HG02610 (cell line): ENCODE results near the gene GJA8.
"Not testable (repeated sequence)": the region's sequence is repeated elsewhere in the genome, so short reads cannot be mapped to it uniquely, and the experiment has no call there.

Experiments
- ATAC-seq: cut with Tn5 transposase; IDR thresholded peaks from one replicate; pipeline ENCODE4 v1.9.1; 2021; ENCODE audit warnings: mild to moderate bottlenecking, moderate library complexity; ENCODE audit not compliant: unreplicated experiment

Gene GJA8

DNA sequence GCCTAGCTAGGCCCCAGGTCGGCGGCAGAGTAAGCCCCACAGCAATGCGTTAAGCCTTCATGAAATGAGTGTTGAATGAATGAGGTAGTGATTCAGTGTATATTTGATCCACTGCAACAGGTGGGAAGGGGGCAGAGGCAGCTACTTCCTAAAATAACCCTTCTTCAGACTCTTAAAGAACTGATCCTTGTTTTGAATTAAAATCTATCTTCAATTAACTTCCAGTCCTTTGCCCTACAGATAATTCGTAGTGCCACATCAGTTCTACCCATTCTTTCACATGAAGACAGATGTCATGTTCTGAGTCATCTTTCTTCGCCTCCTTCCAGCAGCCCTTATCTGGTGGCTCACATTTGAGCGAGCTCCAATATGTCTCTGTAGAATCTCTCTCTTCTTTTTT, 24.6 kb downstream of the GJA8 start:
- not testable (repeated sequence) for ATAC-seq

DNA sequence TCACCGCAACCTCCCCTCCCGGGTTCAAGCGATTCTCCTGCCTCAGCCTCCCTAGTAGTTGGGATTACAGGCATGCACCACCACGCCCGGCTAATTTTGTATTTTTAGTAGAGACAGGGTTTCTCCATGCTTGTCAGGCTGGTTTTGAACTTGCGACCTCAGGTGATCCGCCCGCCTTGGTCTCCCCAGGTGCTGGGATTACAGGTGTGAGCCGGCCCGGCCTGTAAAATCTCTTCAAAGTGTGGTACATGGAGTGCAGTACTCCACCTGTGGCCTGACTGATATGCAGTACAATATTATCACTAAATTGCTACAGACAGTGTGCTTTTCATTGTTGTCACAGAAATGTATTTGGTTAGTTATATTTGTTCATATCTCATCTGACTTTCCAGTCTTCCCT, 25.1 kb downstream of the GJA8 start:
- ATAC-seq = not testable (repeated sequence)

DNA sequence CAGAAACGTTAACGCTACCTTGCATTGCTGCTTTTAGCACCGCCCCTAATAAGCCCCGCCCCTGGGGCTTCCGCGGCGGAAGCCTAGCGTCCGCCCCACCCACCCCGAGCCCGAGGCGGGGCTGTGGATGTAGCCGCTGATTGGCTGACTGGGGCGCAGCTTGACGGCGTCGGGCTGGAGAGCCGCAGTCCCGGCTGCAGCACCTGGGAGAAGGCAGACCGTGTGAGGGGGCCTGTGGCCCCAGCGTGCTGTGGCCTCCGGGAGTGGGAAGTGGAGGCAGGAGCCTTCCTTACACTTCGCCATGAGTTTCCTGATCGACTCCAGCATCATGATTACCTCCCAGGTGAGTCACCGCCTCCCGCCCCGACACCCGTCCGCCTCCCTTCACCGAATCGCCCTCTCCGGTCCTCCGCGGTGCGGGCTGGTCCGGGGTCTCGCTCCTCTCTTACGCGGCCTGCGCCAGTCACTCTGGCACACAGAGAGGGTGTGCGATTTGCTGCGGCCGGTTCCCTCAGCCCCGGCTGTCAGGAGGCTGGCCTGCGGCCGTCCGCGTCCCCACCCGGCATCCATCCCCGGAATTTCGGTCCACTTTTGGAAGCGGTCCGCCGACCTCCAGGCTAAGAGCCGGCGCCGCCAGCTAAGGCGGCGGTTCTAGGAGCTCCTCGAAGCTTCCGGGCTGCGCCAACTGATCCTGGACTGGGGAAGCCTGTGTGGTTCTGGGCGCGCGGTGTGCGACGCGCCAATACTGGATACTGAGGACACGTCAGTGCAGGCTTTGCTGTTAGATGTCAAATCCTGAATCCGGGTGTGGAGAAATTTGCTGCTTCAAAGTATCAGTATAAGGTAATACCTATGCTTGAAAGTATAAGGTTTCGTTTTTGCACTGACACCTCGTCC, 25.9 kb downstream of the GJA8 start, which contains the start of gene GPR89B:
Gene GPR89B, plus strand, starts transcription at position 185 of the 897 bp plus-strand sequence. Its CDS starts 117 bp downstream, at position 302.
- peak; percentile 97 for ATAC-seq

DNA sequence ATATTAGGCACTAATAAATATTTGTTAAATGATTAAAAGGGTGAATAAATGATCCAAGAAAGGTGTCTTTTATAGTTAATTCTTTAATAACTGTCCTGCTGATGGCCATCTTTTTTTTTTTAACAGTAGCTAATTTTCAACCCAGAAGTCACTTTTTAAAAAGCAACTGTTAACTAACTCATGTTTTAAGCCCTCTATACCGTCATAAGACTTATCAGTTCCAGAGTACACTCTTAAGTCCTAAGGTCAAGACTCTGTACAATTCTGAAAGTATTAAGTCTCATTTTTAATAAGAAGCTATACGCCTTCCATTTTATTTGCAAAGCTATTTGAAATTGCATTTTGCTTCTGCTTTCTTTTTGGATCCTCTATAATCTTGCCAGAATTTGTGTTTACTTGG, 28.5 kb downstream of the GJA8 start:
- ATAC-seq = not testable (repeated sequence)

DNA sequence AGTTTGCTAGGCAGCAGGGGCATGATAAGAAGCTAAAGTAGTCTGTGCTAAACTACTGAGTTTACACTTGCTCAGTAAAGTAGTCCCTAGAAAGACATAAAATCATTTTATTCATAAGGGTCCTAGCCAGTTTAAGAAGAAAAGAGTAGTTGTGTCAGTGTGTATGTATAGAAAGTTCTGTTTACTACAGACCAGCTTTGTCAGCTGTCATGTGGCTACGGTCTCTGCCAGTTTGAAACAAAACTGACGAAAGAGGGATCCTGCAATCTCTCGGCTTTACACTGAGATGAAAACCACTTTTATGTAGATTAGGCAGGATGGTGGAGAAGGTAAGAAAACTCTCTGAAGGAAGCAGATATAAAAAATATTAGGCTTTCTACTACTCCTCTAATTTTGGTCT, 32.7 kb downstream of the GJA8 start:
- ATAC-seq = not testable (repeated sequence)

DNA sequence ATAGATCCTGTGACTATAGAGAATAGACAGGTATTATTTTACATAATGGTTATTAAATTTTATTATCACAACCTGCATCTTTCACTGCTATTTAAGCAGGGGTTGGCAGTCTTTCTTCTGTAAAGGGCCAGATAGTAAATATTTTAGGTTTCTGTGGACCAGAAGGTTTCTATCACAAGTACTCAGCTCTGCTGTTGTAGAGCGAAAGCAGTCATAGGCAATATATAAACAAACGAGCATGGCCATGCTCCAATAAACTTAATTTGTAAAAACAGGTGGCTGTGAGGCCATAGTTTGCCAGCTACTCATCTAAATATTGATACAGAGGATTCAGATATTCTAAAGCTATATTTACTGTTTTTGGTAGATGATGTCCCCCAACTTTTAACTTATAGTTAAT, 37.9 kb downstream of the GJA8 start:
- ATAC-seq = not testable (repeated sequence)

DNA sequence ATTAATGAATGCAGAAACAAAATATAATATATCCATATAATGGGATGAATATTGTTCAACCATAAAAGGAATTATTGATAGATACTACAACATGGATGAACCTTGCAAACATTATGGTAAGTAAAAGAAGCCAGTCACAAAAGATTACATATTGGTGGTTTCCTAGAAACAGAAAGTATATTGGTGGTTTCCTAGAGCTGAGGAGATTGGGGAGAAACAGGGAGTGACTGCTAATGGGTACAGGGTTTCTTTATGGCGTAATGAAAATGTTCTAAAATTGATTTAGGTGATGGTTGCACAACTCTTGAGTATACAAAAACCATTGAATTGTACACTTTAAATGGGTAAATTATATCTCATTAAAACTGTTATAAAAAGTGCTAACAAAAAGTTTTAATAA, 40.0 kb downstream of the GJA8 start:
- not testable (repeated sequence) for ATAC-seq

DNA sequence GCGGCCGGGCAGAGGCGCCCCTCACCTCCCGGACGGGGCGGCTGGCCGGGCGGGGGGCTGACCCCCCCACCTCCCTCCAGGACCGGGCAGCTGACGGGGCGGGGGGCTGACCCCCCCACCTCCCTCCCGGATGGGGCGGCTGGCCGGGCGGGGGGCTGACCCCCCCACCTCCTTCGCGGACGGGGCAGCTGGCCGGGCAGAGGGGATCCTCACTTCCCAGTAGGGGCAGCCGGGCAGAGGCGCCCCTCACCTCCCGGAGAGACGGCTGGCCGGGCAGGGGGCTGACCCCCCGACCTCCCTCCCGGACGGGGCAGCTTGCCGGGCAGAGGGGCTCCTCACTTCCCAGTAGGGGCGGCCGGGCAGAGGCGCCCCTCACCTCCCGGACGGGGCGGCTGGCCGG, 46.9 kb downstream of the GJA8 start:
- ATAC-seq = not testable (repeated sequence)
